Activated CD4-positive, CD25-positive, alpha-beta regulatory T cell treated with anti-CD3 and anti-CD28 coated beads, Interleukin-2, amount 50 U/mL, for 72 hours (primary cell): ENCODE data around the gene SFSWAP.
"Not testable (repeated sequence)": the region's sequence is repeated elsewhere in the genome, so short reads cannot be mapped to it uniquely, and the experiment has no call there.

ENCODE experiments used
- DNase-seq: peaks from one replicate; pipeline ENCODE4 v3.0.0; 2021

SFSWAP gene

GRCh38 chr12:131710464-131711457 is at the start of gene SFSWAP:
TSS of gene SFSWAP (plus strand) at chr12:131711090. CDS start at chr12:131711230, 140 bp downstream.
- peak; percentile 81 for DNase-seq

GRCh38 chr12:131661170-131661985 is 49.5 kb upstream of the SFSWAP start:
- DNase-seq = not testable (repeated sequence)

GRCh38 chr12:131661986-131662288 is 49.0 kb upstream of the SFSWAP start:
- DNase-seq = not testable (repeated sequence)

- not testable (repeated sequence) for DNase-seq
These were observed 48.5 kb upstream of the SFSWAP start for GRCh38 chr12:131662346-131662745.

GRCh38 chr12:131665666-131666065 is 45.2 kb upstream of the SFSWAP start:
- DNase-seq = not testable (repeated sequence)

GRCh38 chr12:131666486-131666885 is 44.4 kb upstream of the SFSWAP start:
- DNase-seq = not testable (repeated sequence)

GRCh38 chr12:131666978-131667601 is 43.8 kb upstream of the SFSWAP start:
- DNase-seq = not testable (repeated sequence)

GRCh38 chr12:131671276-131671675 is 39.6 kb upstream of the SFSWAP start:
- DNase-seq = no peak

GRCh38 chr12:131671871-131672270 is 39.0 kb upstream of the SFSWAP start:
- no peak for DNase-seq

GRCh38 chr12:131672311-131672940 is 38.5 kb upstream of the SFSWAP start:
- no peak for DNase-seq

- no peak for DNase-seq
These were observed 37.7 kb upstream of the SFSWAP start for GRCh38 chr12:131672941-131673887.

GRCh38 chr12:131673888-131674257 is 37.0 kb upstream of the SFSWAP start:
- no peak for DNase-seq

- DNase-seq = no peak
These were observed 36.5 kb upstream of the SFSWAP start for GRCh38 chr12:131674373-131674772.

- no peak for DNase-seq
These were observed 35.5 kb upstream of the SFSWAP start for GRCh38 chr12:131675126-131676080.

- no peak for DNase-seq
These were observed 34.3 kb upstream of the SFSWAP start for GRCh38 chr12:131676544-131676943.

GRCh38 chr12:131677067-131677466 is 33.8 kb upstream of the SFSWAP start:
- DNase-seq = not testable (repeated sequence)

- DNase-seq = no peak
These were observed 33.2 kb upstream of the SFSWAP start for GRCh38 chr12:131677699-131678098.

- DNase-seq = not testable (repeated sequence)
These were observed 32.3 kb upstream of the SFSWAP start for GRCh38 chr12:131678389-131679181.

GRCh38 chr12:131679186-131679585 is 31.7 kb upstream of the SFSWAP start:
- not testable (repeated sequence) for DNase-seq
